HCT116 (cell line): Measurements from ENCODE around the gene HGFAC. TPM values are rescaled to one million over a fixed set of nuclear protein-coding genes. Genes with fewer than 3 reads are reported as not detected.

Source experiments
- ATAC-seq: fragments of 200-7000 bp; cut with Tn5 transposase; 2 replicates; pipeline ENCODE4 v1.9.1; 2020; ENCODE audit warnings: mild to moderate bottlenecking, moderate library complexity
- BruUV-seq: library from RNA; stranded (reverse); fragments of 400-500 nt; replicated peaks from 2 replicates; lab custom pipeline; 2021; lab: Mats Ljungman, UMichigan
- CTCF ChIA-PET: fragments of 300-600 bp; sonication (Branson Sonifier 250); formaldehyde crosslinking; loops from one replicate; lab custom pipeline; 2021; ENCODE audit warnings: antibody characterized with exemption; lab: Charles Lee
- POLR2A ChIA-PET: fragments of 300-600, 350-600 bp; sonication (Branson Sonifier 250); formaldehyde crosslinking; loops from one replicate; lab custom pipeline; 2021; ENCODE audit warnings: antibody characterized with exemption; lab: Charles Lee
- RAD21 ChIA-PET, 2 experiments: fragments of 300-600 bp; sonication (Branson Sonifier 250); formaldehyde crosslinking; loops; one replicate each; lab custom pipeline; 2023; ENCODE audit warnings: low total read pairs in 2 of 2; ENCODE audit not compliant: uncharacterized antibody in 2 of 2, unreplicated experiment in 2 of 2, low non-redundant PET in 1 of 2; lab: Charles Lee
- DNase-seq: peaks from one replicate; pipeline ENCODE4 v3.0.0-alpha.2; 2010; ENCODE audit warnings: low read depth, low spot score
- H2AFZ ChIP-seq: fragments of 200-600 bp; shearing (Covaris generic), sonication (generic); 2 replicates; pipeline ENCODE4 v1.6.1; 2017; ENCODE audit warnings: low read depth, mixed run types, mixed read lengths, antibody characterized with exemption, low read length; ENCODE audit not compliant: poor library complexity, severe bottlenecking
- H3K27ac ChIP-seq: 2 replicates; pipeline ENCODE4 v1.5.1; 2012; ENCODE audit warnings: low read depth, low read length
- H3K27me3 ChIP-seq: fragments of 200-600 bp; sonication (generic); 2 replicates; pipeline ENCODE4 v1.6.1; 2016; ENCODE audit warnings: mixed run types, low read length, mixed read lengths; ENCODE audit not compliant: insufficient read depth
- H3K36me3 ChIP-seq, 2 experiments: fragments of 200-500 bp in 1 of 2; fragments of 200-600 bp in 1 of 2; sonication (Bioruptor generic) in 1 of 2; sonication (generic) in 1 of 2; 2 replicates each; pipeline versions ENCODE4 v1.5.1 to v1.6.1; 2014 to 2016; ENCODE audit warnings: low read length in 2 of 2, inconsistent platforms in 1 of 2, mixed read lengths in 1 of 2, mixed run types in 1 of 2; ENCODE audit not compliant: insufficient read depth in 2 of 2, control insufficient read depth in 1 of 2
- H3K4me1 ChIP-seq, 2 experiments: fragments of 200-600 bp in 1 of 2; sonication (generic) in 1 of 2; 2 replicates each; pipeline versions ENCODE4 v1.5.1 to v1.6.1; 2012 to 2017; ENCODE audit warnings: low read length in 2 of 2, inconsistent platforms in 1 of 2, mild to moderate bottlenecking in 1 of 2, mixed read lengths in 1 of 2, mixed run types in 1 of 2, moderate library complexity in 1 of 2; ENCODE audit not compliant: insufficient read depth in 2 of 2, control insufficient read depth in 1 of 2
- H3K4me2 ChIP-seq: fragments of 200-600 bp; sonication (generic); 2 replicates; pipeline ENCODE4 v1.6.1; 2017; ENCODE audit warnings: mixed run types, low read length, mixed read lengths
- H3K4me3 ChIP-seq, 2 experiments: fragments of 200-600 bp in 1 of 2; sonication (generic) in 1 of 2; replicated peaks in 1 of 2; 2 replicates each; pipeline ENCODE4 v1.5.1; 2011 to 2016; ENCODE audit warnings: low read length in 2 of 2, control low read depth in 1 of 2, low read depth in 1 of 2, mild to moderate bottlenecking in 1 of 2, mixed read lengths in 1 of 2, mixed run types in 1 of 2
- H3K79me2 ChIP-seq: fragments of 200-600 bp; sonication (generic); 2 replicates; pipeline ENCODE4 v1.6.1; 2017; ENCODE audit warnings: mild to moderate bottlenecking, mixed run types, low read length, moderate library complexity, mixed read lengths; ENCODE audit not compliant: insufficient read depth
- H3K9ac ChIP-seq: fragments of 200-600 bp; sonication (generic); 2 replicates; pipeline ENCODE4 v1.6.1; 2016; ENCODE audit warnings: low read length, mixed read lengths
- H3K9me2 ChIP-seq: fragments of 200-600 bp; sonication (generic), shearing (Covaris generic); 2 replicates; pipeline ENCODE4 v1.6.1; 2017; ENCODE audit warnings: mixed run types, mild to moderate bottlenecking, moderate library complexity; ENCODE audit not compliant: insufficient read depth
- H3K9me3 ChIP-seq, 2 experiments: fragments of 200-500 bp in 1 of 2; fragments of 200-600 bp in 1 of 2; sonication (Bioruptor generic) in 1 of 2; sonication (generic) in 1 of 2; 2 replicates each; pipeline ENCODE4 v1.6.1; 2014 to 2017; ENCODE audit warnings: low read length in 2 of 2, mixed read lengths in 2 of 2, inconsistent platforms in 1 of 2, low read depth in 1 of 2, mild to moderate bottlenecking in 1 of 2, mixed run types in 1 of 2, moderate library complexity in 1 of 2; ENCODE audit not compliant: control insufficient read depth in 1 of 2, insufficient read depth in 1 of 2
- H4K20me1 ChIP-seq: fragments of 200-600 bp; sonication (generic), shearing (Covaris generic); 2 replicates; pipeline ENCODE4 v1.6.1; 2017; ENCODE audit warnings: mixed run types, mild to moderate bottlenecking, moderate library complexity; ENCODE audit not compliant: insufficient read depth
- ATF3 ChIP-seq: IDR thresholded peaks from 2 replicates; pipeline ENCODE4 v1.6.1; 2012
- CBX3 ChIP-seq: IDR thresholded peaks from 2 replicates; pipeline ENCODE4 v1.6.1; 2012; ENCODE audit warnings: low read depth
- CEBPB ChIP-seq: IDR thresholded peaks from 2 replicates; pipeline ENCODE4 v1.6.1; 2012; ENCODE audit warnings: low read depth
- CTCF ChIP-seq, 3 experiments: fragments of 200-600 bp in 1 of 3; sonication (generic) in 1 of 3; IDR thresholded peaks in 2 of 3; conservative IDR thresholded peaks in 1 of 3; 2 replicates each; pipeline ENCODE4 v1.5.1; 2012 to 2017; ENCODE audit warnings: low read depth in 2 of 3, low read length in 2 of 3, antibody characterized with exemption in 1 of 3, borderline replicate concordance in 1 of 3, control low read depth in 1 of 3, mild to moderate bottlenecking in 1 of 3, mixed read lengths in 1 of 3, mixed run types in 1 of 3, moderate library complexity in 1 of 3; ENCODE audit not compliant: insufficient read depth in 1 of 3
- EGR1 ChIP-seq: IDR thresholded peaks from 2 replicates; pipeline ENCODE4 v1.6.1; 2012; ENCODE audit warnings: low read depth
- EZH2 ChIP-seq: fragments of 200-600 bp; sonication (generic); IDR thresholded peaks from 2 replicates; pipeline ENCODE4 v1.6.1; 2017; ENCODE audit warnings: antibody characterized with exemption, mixed run types
- JUND ChIP-seq: IDR thresholded peaks from 2 replicates; pipeline ENCODE4 v1.6.1; 2012
- MAX ChIP-seq: IDR thresholded peaks from 2 replicates; pipeline ENCODE4 v1.6.1; 2012
- RAD21 ChIP-seq: IDR thresholded peaks from 2 replicates; pipeline ENCODE4 v1.6.1; 2012; ENCODE audit warnings: low read depth, mild to moderate bottlenecking
- SP1 ChIP-seq: IDR thresholded peaks from 2 replicates; pipeline ENCODE4 v1.6.1; 2012; ENCODE audit warnings: low read depth
- TCF7L2 ChIP-seq: IDR thresholded peaks from 2 replicates; pipeline ENCODE4 v1.7.0; 2011; ENCODE audit warnings: borderline replicate concordance, inconsistent platforms; ENCODE audit not compliant: insufficient read depth, insufficient read length; ENCODE audit errors: extremely low read depth
- YY1 ChIP-seq: IDR thresholded peaks from 2 replicates; pipeline ENCODE4 v1.6.1; 2011; ENCODE audit warnings: low read length, low read depth, moderate library complexity, mild to moderate bottlenecking; ENCODE audit not compliant: insufficient replicate concordance; ENCODE audit errors: extremely low read depth
- ZFX ChIP-seq: fragments of 450-650 bp; IDR thresholded peaks from 2 replicates; pipeline ENCODE4 v1.6.1; 2017
- ZNF274 ChIP-seq: fragments of 200-500 bp; sonication (Bioruptor generic); IDR thresholded peaks from 2 replicates; pipeline ENCODE4 v1.6.1; 2014; ENCODE audit warnings: mild to moderate bottlenecking, low read depth, low read length, inconsistent platforms
- intact Hi-C: fragments of 100-400 bp; cut with micrococcal nuclease; formaldehyde crosslinking; loops from 2 replicates; pipeline ENCODE4 v1.10.0; 2022
- total RNA-seq: library from RNA; stranded (reverse); gene quantifications from one replicate; pipeline ENCODE4 v1.2.1, GENCODE V29; 2021; ENCODE audit not compliant: unreplicated experiment

HGFAC gene
- total RNA-seq, 1 experiment from 2014 or later = 1.1 TPM

DNA sequence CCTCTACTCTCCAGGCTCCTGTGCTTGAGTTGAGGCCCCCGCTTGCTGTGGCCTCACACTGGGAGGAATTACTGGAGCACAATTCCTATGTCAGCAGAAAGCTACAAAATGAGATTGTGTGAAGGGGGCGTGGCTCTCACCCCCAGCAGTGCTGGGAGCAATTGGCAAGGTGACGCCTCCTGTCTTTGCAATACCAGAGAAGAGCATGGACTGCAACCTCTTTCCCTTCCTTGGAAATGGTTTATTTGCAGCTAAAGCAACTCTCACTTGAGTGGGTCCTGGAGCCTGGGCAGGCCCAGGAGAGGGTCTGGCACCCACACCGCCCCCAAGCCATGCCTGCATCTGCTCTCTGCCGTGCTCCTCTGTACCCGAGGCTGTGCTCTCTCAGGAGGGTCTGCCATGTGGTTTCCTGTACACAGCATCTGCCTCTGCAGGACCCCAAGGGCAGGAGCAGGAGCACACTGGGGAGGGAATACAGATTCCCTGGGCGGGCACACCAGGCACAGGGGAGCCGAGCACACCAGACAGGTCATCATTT, 32.9 kb upstream of the HGFAC start:
- Histone ChIP-seq H4K20me1 (no peaks in the 10 kb centered on the region), H3K4me2 (no peak overlapping the region), H2AFZ (no peak overlapping the region), H3K9ac (no peak overlapping the region), H3K4me3 (no peak overlapping the region), H3K27me3 (no peaks in the 10 kb centered on the region), H3K9me2 (no peaks in the 10 kb centered on the region), H3K9me3 (no peaks in the 10 kb centered on the region), H3K27ac (no peak overlapping the region), H3K36me3 (no peaks in the 10 kb centered on the region), H3K79me2 (no peaks in the 10 kb centered on the region), H3K4me1 (no peaks in the 10 kb centered on the region)
- no peak for ATAC-seq
- ChIA-PET RAD21 (no interaction called here), CTCF (no interaction called here), POLR2A (no interaction called here)
- no peak for DNase-seq
- no TSS peak for BruUV-seq
- TF ChIP-seq CBX3 (no peak), CTCF (IDR thresholded peaks at IDR 0.05 in 2 of 3, conservative IDR thresholded peaks at IDR 0.05 in 1 of 3; ENCODE audit: borderline replicate concordance in 1 of 3, insufficient read depth in 1 of 3, low read depth in 2 of 3, low read length in 2 of 3) (no peak), ZNF274 (no peak), JUND (no peak), CEBPB (no peak), EGR1 (no peak), EZH2 (no peak), RAD21 (no peak), ZFX (no peak), ATF3 (no peak), SP1 (no peak), YY1 (no peak), TCF7L2 (no peak), MAX (no peak)
- intact Hi-C loops = no loop called here
